Gastrocnemius medialis (tissue), 4 donors: ENCODE data around the gene PRKAG2. TPM values are rescaled to one million over a fixed set of nuclear protein-coding genes. Genes with fewer than 3 reads are reported as not detected.

ENCODE experiments used
- ATAC-seq, 2 donors: fragments of 150-250 bp; one replicate each; pipeline ENCODE4 v1.9.1; 2016
- DNase-seq, 2 donors: peaks; one replicate each; pipeline ENCODE4 v3.0.0-alpha.2; 2019
- H3K27ac ChIP-seq, 4 donors: fragments of 200-600 bp; sonication (generic); 1 replicate in 1 of 4; 2 replicates in 3 of 4; pipeline ENCODE4 v1.5.1; 2016 to 2018; ENCODE audit warnings: mild to moderate bottlenecking in 2 of 4, moderate library complexity in 1 of 4
- H3K27me3 ChIP-seq, 3 donors: fragments of 200-600 bp; sonication (generic) in 2 of 3; 1 replicate in 1 of 3; 2 replicates in 2 of 3; pipeline versions ENCODE4 v1.5.1 to v1.6.0; 2016 to 2019; ENCODE audit warnings: mild to moderate bottlenecking in 1 of 3, moderate library complexity in 1 of 3
- H3K36me3 ChIP-seq, 2 donors: fragments of 200-600 bp; sonication (generic) in 1 of 2; one replicate each; pipeline ENCODE4 v1.5.1; 2017 to 2018
- H3K4me1 ChIP-seq, 2 donors: fragments of 200-600 bp; sonication (generic) in 1 of 2; one replicate each; pipeline ENCODE4 v1.5.1; 2016 to 2017; ENCODE audit warnings: mild to moderate bottlenecking in 2 of 2
- H3K4me3 ChIP-seq, 4 donors: fragments of 200-600 bp; sonication (generic) in 3 of 4; 1 replicate in 1 of 4; 2 replicates in 3 of 4; pipeline ENCODE4 v1.5.1; 2016 to 2019; ENCODE audit warnings: mild to moderate bottlenecking in 2 of 4
- H3K9me3 ChIP-seq, 3 donors: fragments of 200-600 bp; sonication (generic) in 2 of 3; 1 replicate in 1 of 3; 2 replicates in 2 of 3; pipeline ENCODE4 v1.5.1; 2016 to 2019
- CTCF ChIP-seq, 5 experiments: fragments of 450-650 bp in 3 of 5; fragments of 200-600 bp in 2 of 5; sonication (generic) in 2 of 5; IDR thresholded peaks in 4 of 5; conservative IDR thresholded peaks in 1 of 5; 1 replicate in 4 of 5; 2 replicates in 1 of 5; pipeline ENCODE4 v1.5.1; 2016 to 2019; ENCODE audit warnings: antibody characterized with exemption in 5 of 5, mild to moderate bottlenecking in 3 of 5, moderate library complexity in 3 of 5
- POLR2A ChIP-seq, 2 donors: fragments of 450-650 bp; IDR thresholded peaks; one replicate each; pipeline ENCODE4 v1.6.1; 2017; ENCODE audit warnings: antibody characterized with exemption in 2 of 2, mild to moderate bottlenecking in 2 of 2, moderate library complexity in 2 of 2
- in situ Hi-C, 4 donors: fragments of 200-750 bp; cut with MboI; loops; one replicate each; pipeline versions ENCODE4 v1.15.0 to v1.8.0; 2017; ENCODE audit warnings: low sequenced_read_pairs in 4 of 4
- intact Hi-C: fragments of 100-400 bp; cut with DNase I; formaldehyde crosslinking; loops from one replicate; pipeline ENCODE4 v1.15.1; 2023; ENCODE audit warnings: low total_unique reads
- total RNA-seq, 4 donors: library from RNA; depleted of rRNA; stranded (reverse); fragments of >200 nt; gene quantifications; one replicate each; pipeline versions ENCODE4 v1.1.0 to v1.2.3, GENCODE V29; 2016

PRKAG2 gene
- total RNA-seq, 4 donors from 2014 or later: 5.3 to 32.6 (median 13.9) TPM

DNA sequence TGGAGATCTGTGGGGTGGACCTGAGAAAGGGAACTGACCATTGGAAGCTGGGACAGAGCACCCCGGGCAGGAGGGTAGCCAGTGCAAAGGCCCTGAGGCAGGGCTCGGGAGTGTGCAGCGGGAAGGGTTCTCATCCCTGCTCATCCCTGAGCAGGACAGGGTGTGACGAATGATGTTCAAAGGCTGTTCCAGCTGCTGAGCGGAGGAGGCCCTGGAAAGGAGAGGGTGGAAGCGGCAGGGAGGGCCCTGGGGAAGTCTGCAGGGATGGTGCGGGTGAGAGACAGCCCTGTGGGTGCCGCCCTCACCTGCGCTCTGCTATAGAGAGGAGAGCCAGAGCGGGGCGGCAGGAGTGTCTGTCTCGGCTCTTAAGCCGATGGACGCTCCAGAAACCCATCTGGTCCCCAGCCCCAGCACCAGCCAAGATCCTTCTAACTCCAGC is 43.7 kb downstream of the PRKAG2 start:
- DNase-seq (no peak), ATAC-seq (no peak)
- H3K27me3 ChIP-seq: no peaks in the 10 kb centered on the region
- H3K27ac ChIP-seq: no peak overlapping the region
- H3K4me3 ChIP-seq: no peak overlapping the region
- H3K36me3 ChIP-seq: no peaks in the 10 kb centered on the region
- no peak for TF ChIP-seq POLR2A (IDR thresholded peaks at IDR 0.05)
- in situ Hi-C loops (no loop called here), intact Hi-C loops (no loop called here)
- H3K4me1 ChIP-seq: no peaks in the 10 kb centered on the region
- H3K9me3 ChIP-seq: no peaks in the 10 kb centered on the region

DNA sequence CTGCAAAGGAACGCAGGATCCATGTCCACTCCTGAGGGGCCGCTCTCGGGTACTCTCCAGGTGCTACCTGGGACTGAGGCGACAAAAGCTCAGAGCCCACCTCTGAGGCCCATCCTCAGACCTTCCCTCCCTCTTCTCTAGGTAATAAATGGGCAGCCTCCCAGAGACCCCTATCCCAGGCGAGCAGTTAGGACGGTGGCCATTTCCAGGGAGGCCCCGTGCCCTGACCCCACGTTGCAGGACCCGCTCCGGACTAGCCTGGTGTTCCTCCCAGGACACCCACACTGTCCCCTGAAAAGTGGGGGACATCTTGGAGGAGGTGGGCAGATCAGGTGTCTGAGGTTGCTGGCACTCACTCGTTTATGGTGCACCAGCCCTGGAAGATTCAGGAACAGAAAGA is 44.3 kb downstream of the PRKAG2 start:
- Histone ChIP-seq H3K36me3 (no peaks in the 10 kb centered on the region), H3K27ac (no peak overlapping the region), H3K27me3 (no peaks in the 10 kb centered on the region), H3K4me3 (no peak overlapping the region), H3K4me1 (no peaks in the 10 kb centered on the region), H3K9me3 (no peaks in the 10 kb centered on the region)
- intact Hi-C loops (no loop called here), in situ Hi-C loops (no loop called here)
- DNase-seq: no peak
- no peak for ATAC-seq
- TF ChIP-seq CTCF (IDR thresholded peaks at IDR 0.05 in 4 of 5, conservative IDR thresholded peaks at IDR 0.05 in 1 of 5): no peak
- no peak for TF ChIP-seq POLR2A (IDR thresholded peaks at IDR 0.05)

DNA sequence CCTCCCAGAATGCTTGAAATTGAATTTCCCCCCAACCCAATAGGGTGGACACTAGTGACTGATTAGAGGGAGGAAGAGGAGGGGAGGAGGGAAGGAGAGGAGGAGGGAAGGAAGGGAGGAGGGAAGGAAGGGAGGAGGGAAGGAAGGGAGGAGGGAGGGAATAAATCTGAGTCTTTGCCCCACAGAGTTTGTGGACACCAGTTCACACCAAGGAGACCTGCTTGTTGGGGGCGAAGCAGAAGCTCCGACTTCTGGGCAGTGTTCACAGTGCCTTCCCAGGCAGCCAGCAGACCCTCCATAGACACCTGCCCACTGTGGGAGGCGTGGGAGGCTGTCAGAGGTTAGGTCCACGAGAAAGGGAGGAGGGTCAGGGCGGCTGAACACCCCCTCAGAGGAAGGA is 44.8 kb downstream of the PRKAG2 start:
- no peaks in the 10 kb centered on the region for H3K4me1 ChIP-seq
- intact Hi-C loops: no loop called here
- DNase-seq: no peak

DNA sequence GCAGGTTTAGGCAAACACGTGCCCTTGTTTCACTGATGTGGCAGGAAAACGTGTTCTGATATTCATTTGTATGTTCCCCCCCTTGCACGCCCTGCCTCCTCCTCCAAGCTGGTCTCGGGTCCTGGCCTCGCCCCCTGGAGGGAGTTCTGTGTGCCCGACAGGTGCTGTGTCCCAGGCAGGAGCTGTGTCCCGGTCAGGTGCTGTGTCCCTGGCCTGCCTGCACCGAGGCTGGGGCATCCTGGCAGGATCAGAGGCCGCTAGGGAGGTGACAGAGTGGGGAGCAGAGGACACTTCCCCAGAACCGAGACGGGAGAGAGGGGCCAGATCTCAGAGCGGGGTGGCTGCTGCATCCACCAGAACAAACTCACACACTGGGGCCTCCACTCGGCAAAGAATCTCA is 45.3 kb downstream of the PRKAG2 start:
- no peak for ATAC-seq
- H3K4me1 ChIP-seq: no peaks in the 10 kb centered on the region
- DNase-seq: no peak
- intact Hi-C loops (no loop called here), in situ Hi-C loops (no loop called here)
- no peak overlapping the region for H3K4me3 ChIP-seq
- H3K9me3 ChIP-seq: no peaks in the 10 kb centered on the region
- no peak overlapping the region for H3K27ac ChIP-seq
- H3K27me3 ChIP-seq: no peaks in the 10 kb centered on the region
- no peaks in the 10 kb centered on the region for H3K36me3 ChIP-seq
- no peak for TF ChIP-seq POLR2A (IDR thresholded peaks at IDR 0.05)
- TF ChIP-seq CTCF (IDR thresholded peaks at IDR 0.05 in 4 of 5, conservative IDR thresholded peaks at IDR 0.05 in 1 of 5): no peak

More for the DNA sequence above, 44.8 kb downstream of the PRKAG2 start:
- no peak for ATAC-seq
- Histone ChIP-seq H3K27ac (no peak overlapping the region), H3K36me3 (no peaks in the 10 kb centered on the region), H3K27me3 (no peaks in the 10 kb centered on the region), H3K4me3 (no peak overlapping the region), H3K9me3 (no peaks in the 10 kb centered on the region)
- in situ Hi-C loops: no loop called here
- TF ChIP-seq CTCF (IDR thresholded peaks at IDR 0.05 in 4 of 5, conservative IDR thresholded peaks at IDR 0.05 in 1 of 5) (no peak), POLR2A (IDR thresholded peaks at IDR 0.05) (no peak)

DNA sequence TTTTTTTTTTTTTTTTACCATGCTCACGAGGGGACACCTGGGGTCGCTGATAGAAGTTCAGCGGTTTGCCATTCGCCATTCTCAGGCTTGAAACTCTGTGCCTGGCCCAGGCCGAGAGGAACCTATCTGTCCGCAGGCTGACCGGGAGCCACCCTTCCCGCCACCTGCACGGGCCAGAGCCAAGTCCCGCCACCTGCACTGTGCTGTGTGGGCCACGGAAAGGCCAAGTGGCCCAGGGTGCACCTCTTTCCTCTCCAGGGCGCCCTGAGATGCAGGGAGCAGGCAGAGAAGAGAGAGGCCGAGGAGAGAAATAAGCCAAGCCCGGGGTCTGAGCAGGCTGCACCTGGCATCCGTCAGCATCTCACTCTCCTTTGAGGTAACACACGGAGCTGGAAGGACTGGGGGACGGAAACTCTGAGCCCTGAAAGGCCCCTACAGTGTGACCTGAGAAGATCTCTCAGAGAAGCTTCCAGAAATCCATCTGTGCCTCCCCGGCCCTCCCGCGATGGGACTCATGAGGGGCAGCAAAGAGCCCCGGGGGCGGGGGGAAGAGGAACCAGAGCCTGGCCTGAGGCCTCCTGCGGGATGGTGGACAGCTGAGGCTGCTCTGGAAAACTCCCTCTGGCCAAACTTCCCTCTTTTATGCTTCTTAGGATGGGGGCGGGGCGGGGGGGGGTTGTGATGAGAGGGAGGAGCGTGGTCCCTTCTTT is 46.6 kb downstream of the PRKAG2 start:
- DNase-seq (no peak), ATAC-seq (no peak)
- in situ Hi-C loops (no loop called here), intact Hi-C loops (no loop called here)
- no peaks in the 10 kb centered on the region for H3K4me1 ChIP-seq
- H3K36me3 ChIP-seq: no peaks in the 10 kb centered on the region
- no peaks in the 10 kb centered on the region for H3K9me3 ChIP-seq
- H3K27me3 ChIP-seq: no peaks in the 10 kb centered on the region
- TF ChIP-seq CTCF (IDR thresholded peaks at IDR 0.05 in 4 of 5, conservative IDR thresholded peaks at IDR 0.05 in 1 of 5) (no peak), POLR2A (IDR thresholded peaks at IDR 0.05) (no peak)
- H3K27ac ChIP-seq: no peak overlapping the region
- no peak overlapping the region for H3K4me3 ChIP-seq
